Kidney (tissue), 22 donors: ENCODE measurements around the gene GPR157. TPM values are rescaled to one million over a fixed set of nuclear protein-coding genes. Genes with fewer than 3 reads are reported as not detected.

ENCODE experiments used
- DNase-seq, 5 donors: peaks; one replicate each; pipeline ENCODE4 v3.0.0-alpha.2; 2013 to 2020
- FAIRE-seq: peaks from 2 replicates; lab custom pipeline; 2012; peaks lifted over from hg19 to GRCh38; lab: Jason Lieb, UNC
- H3K27ac ChIP-seq, 2 donors: one replicate each; pipeline ENCODE4 v1.7.0; 2013; ENCODE audit warnings: low read depth in 2 of 2, low read length in 2 of 2, inconsistent platforms in 1 of 2
- H3K27me3 ChIP-seq: one replicate; pipeline ENCODE4 v1.7.1; 2013; ENCODE audit warnings: low read length, inconsistent platforms; ENCODE audit not compliant: control insufficient read depth, insufficient read depth
- H3K36me3 ChIP-seq, 3 donors: one replicate each; pipeline versions ENCODE4 v1.7.0 to v1.7.1; 2013; ENCODE audit warnings: low read length in 3 of 3, control low read depth in 1 of 3, inconsistent platforms in 1 of 3; ENCODE audit not compliant: insufficient read depth in 3 of 3, control insufficient read depth in 2 of 3
- H3K4me1 ChIP-seq, 3 donors: one replicate each; pipeline versions ENCODE4 v1.7.0 to v1.7.1; 2013; ENCODE audit warnings: low read length in 3 of 3, inconsistent platforms in 1 of 3, low read depth in 1 of 3; ENCODE audit not compliant: control insufficient read depth in 2 of 3, insufficient read depth in 2 of 3
- H3K4me3 ChIP-seq, 3 donors: one replicate each; pipeline versions ENCODE4 v1.7.0 to v1.8.1; 2013; ENCODE audit warnings: low read length in 3 of 3, control low read depth in 1 of 3, inconsistent platforms in 1 of 3
- H3K9ac ChIP-seq, 3 donors: one replicate each; pipeline versions ENCODE4 v1.7.0 to v1.7.1; 2013; ENCODE audit warnings: low read length in 3 of 3, control low read depth in 1 of 3, inconsistent platforms in 1 of 3
- H3K9me3 ChIP-seq, 3 donors: one replicate each; pipeline versions ENCODE4 v1.7.0 to v1.7.1; 2013; ENCODE audit warnings: low read length in 3 of 3, control low read depth in 1 of 3, inconsistent platforms in 1 of 3; ENCODE audit not compliant: control insufficient read depth in 2 of 3, insufficient read depth in 1 of 3
- CTCF ChIP-seq: IDR thresholded peaks from 3 replicates; pipeline ENCODE4 v1.5.1; 2012; ENCODE audit warnings: mild to moderate bottlenecking, moderate library complexity, borderline replicate concordance; ENCODE audit not compliant: insufficient read depth; ENCODE audit errors: extremely low read depth
- intact Hi-C: fragments of 100-400 bp; cut with DNase I; formaldehyde crosslinking; loops from one replicate; pipeline ENCODE4 v1.11.1; 2022
- long read RNA-seq, 10 donors: library from polyadenylated mRNA in 1 of 10; unstranded in 1 of 10; transcript quantifications; one replicate each; pipeline ENCODE4 v2.0.0 and lab custom pipeline, GENCODE V29; 2021 to 2026
- polyA plus RNA-seq: library from polyadenylated mRNA; stranded (reverse); fragments of 350-450 nt; fragmentation: Illumina TruSeq; extraction: RNeasy Lipid Tissue Mini Kit (QIAGEN cat#74804); gene quantifications from one replicate; pipeline ENCODE4 v1.2.3, GENCODE V29; 2014; ENCODE audit warnings: low read depth, low replicate concordance; ENCODE audit not compliant: insufficient read depth
- total RNA-seq: library from RNA; stranded (reverse); fragmentation: NEBNext Ultra II Directional; extraction: Animal tissue kit (Norgen Biotek cat#: 25700); gene quantifications from one replicate; pipeline ENCODE4 v1.2.1, GENCODE V29; 2021
- donor health status: control.
- donor health status: control.
- donor health status: control.
- donor health status: control.
- donor health status: control.
- donor health status: DM: yes; HTN: yes; CAD: no.
- donor health status: Normal renal cell carcinoma (clear cell type).

GPR157 gene
- total RNA-seq (9.1 TPM), polyA plus RNA-seq (3.2 TPM)
- long read RNA-seq, donor 1: 0 reads
- long read RNA-seq, donor 2: 0 reads
- long read RNA-seq, donor 3: 0 reads
- long read RNA-seq, donor 4, full-length matches to known transcripts: 1 of 1 reads
- long read RNA-seq, donor 4, partial matches to known transcripts: 0 of 1 reads
- long read RNA-seq, donor 4, other reads (novel, unspliced or antisense): 0 of 1 reads
- long read RNA-seq, donor 5: 0 reads
- long read RNA-seq, donor 6: 0 reads
- long read RNA-seq, donor 7, full-length matches to known transcripts: 1 of 6 reads
- long read RNA-seq, donor 7, partial matches to known transcripts: 0 of 6 reads
- long read RNA-seq, donor 7, other reads (novel, unspliced or antisense): 5 of 6 reads
- long read RNA-seq, donor 8: 0 reads
- long read RNA-seq, donor 9: 0 reads
- long read RNA-seq, donor 10: 0 reads

- DNase-seq: peak; percentile 47 to 96 (median 71)
- no peaks in the 10 kb centered on the region for H3K9me3 ChIP-seq
- no peaks in the 10 kb centered on the region for H3K36me3 ChIP-seq
- peaks cover 0 to 4% (median 0%) of the 10 kb centered on the region in 3 donors for H3K4me1 ChIP-seq
- TF ChIP-seq CTCF: no peak
- no peak for FAIRE-seq
- intact Hi-C loops: no loop called here
- peak within 1 kb of the TSS; percentile 79 to 94 for H3K27ac ChIP-seq
- peak within 1 kb of the TSS in 2 of 3 donors; percentile 57 to 80 for H3K4me3 ChIP-seq
- peak within 1 kb of the TSS in 2 of 3 donors; percentile 55 to 87 for H3K9ac ChIP-seq
- no peaks in the 10 kb centered on the region for H3K27me3 ChIP-seq
These were observed at the start of gene GPR157 for GRCh38 chr1:9128520-9129265. Gene GPR157 (minus strand): TSS chr1:9129102. CDS start chr1:9129027, 75 bp downstream.

- Histone ChIP-seq H3K4me1 (no peaks in the 10 kb centered on the region), H3K36me3 (no peaks in the 10 kb centered on the region), H3K4me3 (no peak overlapping the region), H3K27me3 (no peaks in the 10 kb centered on the region), H3K27ac (no peak overlapping the region), H3K9ac (no peak overlapping the region), H3K9me3 (no peaks in the 10 kb centered on the region)
- no peak for FAIRE-seq
- TF ChIP-seq CTCF: no peak
- intact Hi-C loops: no loop called here
- DNase-seq: no peak
These were observed 45.9 kb upstream of the GPR157 start for GRCh38 chr1:9174762-9175161.

- Histone ChIP-seq H3K9ac (no peak overlapping the region), H3K36me3 (no peaks in the 10 kb centered on the region), H3K9me3 (no peaks in the 10 kb centered on the region), H3K4me3 (no peak overlapping the region), H3K27ac (no peak overlapping the region), H3K27me3 (no peaks in the 10 kb centered on the region), H3K4me1 (no peaks in the 10 kb centered on the region)
- no peak for TF ChIP-seq CTCF
- DNase-seq (no peak), FAIRE-seq (no peak)
- intact Hi-C loops: no loop called here
These were observed 45.3 kb upstream of the GPR157 start for GRCh38 chr1:9174243-9174642.
